Thoracic aorta (tissue), 2 donors: Measurements from ENCODE around the gene SDK1. TPM values are rescaled to one million over a fixed set of nuclear protein-coding genes. Genes with fewer than 3 reads are reported as not detected.
"Not testable (repeated sequence)": the region's sequence is repeated elsewhere in the genome, so short reads cannot be mapped to it uniquely, and the experiment has no call there.

ENCODE experiments used
- ATAC-seq: fragments of 150-250 bp; one replicate; pipeline ENCODE4 v1.8.0; 2017; ENCODE audit warnings: low read depth; ENCODE audit not compliant: insufficient number of reproducible peaks, low FRiP score
- DNase-seq: peaks from one replicate; pipeline ENCODE4 v3.0.0-alpha.2; 2020; ENCODE audit warnings: low spot score
- H3K27ac ChIP-seq, 2 donors: fragments of 200-600 bp; sonication (generic); 1 replicate in 1 of 2; 2 replicates in 1 of 2; pipeline ENCODE4 v1.5.1; 2016; ENCODE audit warnings: mild to moderate bottlenecking in 2 of 2, moderate library complexity in 2 of 2
- H3K27me3 ChIP-seq: fragments of 200-600 bp; sonication (generic); replicated peaks from 2 replicates; pipeline ENCODE4 v1.6.0; 2016; ENCODE audit warnings: mild to moderate bottlenecking; ENCODE audit not compliant: insufficient read depth
- H3K36me3 ChIP-seq: fragments of 200-600 bp; sonication (generic); one replicate; pipeline ENCODE4 v1.5.1; 2016
- H3K4me1 ChIP-seq, 2 donors: fragments of 200-600 bp; sonication (generic); 1 replicate in 1 of 2; 2 replicates in 1 of 2; pipeline versions ENCODE4 v1.5.1 to v1.6.0; 2016; ENCODE audit warnings: low read depth in 2 of 2, mild to moderate bottlenecking in 1 of 2; ENCODE audit not compliant: control insufficient read depth in 1 of 2
- H3K4me3 ChIP-seq: fragments of 200-600 bp; sonication (generic); 2 replicates; pipeline ENCODE4 v1.5.1; 2016; ENCODE audit warnings: mild to moderate bottlenecking
- H3K9me3 ChIP-seq: fragments of 200-600 bp; sonication (generic); 2 replicates; pipeline ENCODE4 v1.5.1; 2016
- total RNA-seq, 2 donors: library from RNA; depleted of rRNA; stranded (reverse); fragments of >200 nt; gene quantifications; one replicate each; pipeline versions ENCODE4 v1.1.0 to v1.2.3, GENCODE V29; 2016
- TF ChIP-seq, protein P1 (sequence below): fragments of 200-600 bp; sonication (generic); IDR thresholded peaks from one replicate; pipeline ENCODE4 v1.5.1; 2019; ENCODE audit warnings: antibody characterized with exemption

The SDK1 gene
- total RNA-seq, 2 donors from 2014 or later, result 27.5 to 29.2 TPM

- no peak for ATAC-seq
- Histone ChIP-seq H3K36me3 (no peaks in the 10 kb centered on the region), H3K4me3 (no peak overlapping the region), H3K9me3 (no peaks in the 10 kb centered on the region), H3K27ac (no peak overlapping the region), H3K27me3 (no peaks in the 10 kb centered on the region), H3K4me1 (no peaks in the 10 kb centered on the region)
- TF ChIP-seq, protein P1, sequence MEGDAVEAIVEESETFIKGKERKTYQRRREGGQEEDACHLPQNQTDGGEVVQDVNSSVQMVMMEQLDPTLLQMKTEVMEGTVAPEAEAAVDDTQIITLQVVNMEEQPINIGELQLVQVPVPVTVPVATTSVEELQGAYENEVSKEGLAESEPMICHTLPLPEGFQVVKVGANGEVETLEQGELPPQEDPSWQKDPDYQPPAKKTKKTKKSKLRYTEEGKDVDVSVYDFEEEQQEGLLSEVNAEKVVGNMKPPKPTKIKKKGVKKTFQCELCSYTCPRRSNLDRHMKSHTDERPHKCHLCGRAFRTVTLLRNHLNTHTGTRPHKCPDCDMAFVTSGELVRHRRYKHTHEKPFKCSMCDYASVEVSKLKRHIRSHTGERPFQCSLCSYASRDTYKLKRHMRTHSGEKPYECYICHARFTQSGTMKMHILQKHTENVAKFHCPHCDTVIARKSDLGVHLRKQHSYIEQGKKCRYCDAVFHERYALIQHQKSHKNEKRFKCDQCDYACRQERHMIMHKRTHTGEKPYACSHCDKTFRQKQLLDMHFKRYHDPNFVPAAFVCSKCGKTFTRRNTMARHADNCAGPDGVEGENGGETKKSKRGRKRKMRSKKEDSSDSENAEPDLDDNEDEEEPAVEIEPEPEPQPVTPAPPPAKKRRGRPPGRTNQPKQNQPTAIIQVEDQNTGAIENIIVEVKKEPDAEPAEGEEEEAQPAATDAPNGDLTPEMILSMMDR, result no peak
- no peak for DNase-seq
Observed at GRCh38 chr7:3705258-3705657, 404.2 kb downstream of the SDK1 start.

DNA sequence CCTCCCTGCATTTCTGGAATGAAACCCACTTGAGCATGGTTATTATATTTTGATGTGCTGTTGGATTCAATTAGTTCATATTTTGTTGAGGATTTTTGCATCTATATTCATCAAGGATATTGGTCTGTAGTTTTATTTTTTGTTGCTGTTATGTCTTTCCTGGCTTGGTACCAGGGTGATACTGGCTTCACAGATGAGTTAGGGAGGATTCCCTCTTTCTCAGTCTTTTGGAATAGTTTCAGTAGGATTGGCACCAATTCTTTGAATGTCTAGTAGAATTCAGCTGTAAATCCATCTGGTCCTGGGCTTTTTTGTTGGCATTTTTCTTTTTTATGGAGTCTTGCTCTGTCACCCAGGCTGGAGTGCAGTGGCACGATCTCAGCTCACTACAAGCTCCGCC lies 405.0 kb downstream of the SDK1 start:
- not testable (repeated sequence) for H3K27ac ChIP-seq, ATAC-seq

DNA sequence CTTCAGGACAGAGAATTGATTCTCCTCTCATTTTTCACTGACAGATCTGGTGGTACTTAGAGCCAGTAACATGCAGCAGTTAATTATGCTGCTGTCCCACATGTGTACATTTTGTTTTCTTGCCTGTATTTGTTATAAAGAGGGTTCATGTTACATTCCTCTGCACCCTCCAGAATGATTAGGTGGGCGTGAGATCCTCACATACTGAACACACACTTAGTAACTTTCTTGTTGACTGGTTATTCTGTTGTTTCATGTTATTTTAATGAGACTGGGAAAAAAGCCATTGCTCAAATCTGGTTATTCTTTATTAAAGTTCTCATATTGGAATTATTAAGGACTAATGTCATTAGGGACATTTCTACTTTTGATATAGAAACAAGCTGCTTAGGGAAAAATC lies 409.1 kb downstream of the SDK1 start:
- H3K9me3 ChIP-seq, result no peaks in the 10 kb centered on the region
- DNase-seq (no peak), ATAC-seq (no peak)
- TF ChIP-seq, protein P1, result no peak
- no peak overlapping the region for H3K27ac ChIP-seq
- H3K36me3 ChIP-seq, result no peaks in the 10 kb centered on the region
- no peaks in the 10 kb centered on the region for H3K27me3 ChIP-seq
- H3K4me3 ChIP-seq, result no peak overlapping the region
- H3K4me1 ChIP-seq, result no peaks in the 10 kb centered on the region

More for the DNA sequence above, 405.0 kb downstream of the SDK1 start:
- H3K4me1 ChIP-seq, H3K4me3 ChIP-seq, H3K27me3 ChIP-seq, H3K36me3 ChIP-seq, H3K9me3 ChIP-seq, DNase-seq: not testable (repeated sequence)

DNA sequence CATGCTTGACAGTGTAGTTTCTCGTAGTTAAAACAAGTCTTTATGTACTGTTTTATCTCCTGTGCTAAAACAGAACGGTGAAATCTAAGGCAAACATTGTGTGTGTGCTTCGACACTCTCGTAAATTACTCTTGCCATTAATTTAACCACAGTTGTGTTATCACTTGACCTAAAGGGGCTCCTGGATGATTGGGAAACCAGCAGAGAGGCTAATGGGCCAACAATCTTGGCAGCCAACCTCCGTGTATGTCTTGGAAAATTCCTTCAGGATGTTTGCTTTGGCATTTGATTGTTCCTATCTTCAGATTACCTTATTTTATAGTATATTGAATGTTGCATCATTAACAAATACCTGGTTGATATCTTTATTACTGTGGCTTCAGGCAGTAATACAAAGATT lies 409.5 kb downstream of the SDK1 start:
- H3K4me1 ChIP-seq, result no peaks in the 10 kb centered on the region
- TF ChIP-seq, protein P1, result no peak
- ATAC-seq (no peak), DNase-seq (no peak)
- H3K36me3 ChIP-seq, result no peaks in the 10 kb centered on the region
- H3K27ac ChIP-seq, result no peak overlapping the region
- no peak overlapping the region for H3K4me3 ChIP-seq
- no peaks in the 10 kb centered on the region for H3K9me3 ChIP-seq
- H3K27me3 ChIP-seq, result no peaks in the 10 kb centered on the region

DNA sequence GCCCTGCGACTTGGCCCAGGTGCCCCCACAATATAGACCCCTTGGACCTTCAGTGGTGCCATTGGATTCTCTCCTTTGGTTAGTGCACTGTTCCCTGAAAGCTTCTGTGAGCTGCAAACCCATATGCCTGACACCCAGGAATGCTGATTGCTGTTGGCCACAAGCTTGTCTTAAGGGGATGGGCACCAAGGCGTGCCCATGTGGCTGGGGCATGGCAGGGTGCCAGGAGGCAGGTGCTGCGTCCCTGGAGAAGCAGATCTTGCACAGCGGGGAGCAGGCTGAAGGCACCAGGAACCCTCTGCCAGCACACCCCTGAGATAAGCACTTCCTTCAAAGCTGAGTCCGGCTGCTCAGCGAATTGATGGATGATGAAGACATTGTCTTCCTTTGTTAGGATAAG lies 411.8 kb downstream of the SDK1 start:
- H3K27ac ChIP-seq, result no peak overlapping the region
- H3K4me3 ChIP-seq, result no peak overlapping the region
- no peaks in the 10 kb centered on the region for H3K4me1 ChIP-seq
- H3K27me3 ChIP-seq, result no peaks in the 10 kb centered on the region
- TF ChIP-seq, protein P1, result no peak
- no peaks in the 10 kb centered on the region for H3K9me3 ChIP-seq
- no peaks in the 10 kb centered on the region for H3K36me3 ChIP-seq
- ATAC-seq, result no peak
- DNase-seq, result no peak

DNA sequence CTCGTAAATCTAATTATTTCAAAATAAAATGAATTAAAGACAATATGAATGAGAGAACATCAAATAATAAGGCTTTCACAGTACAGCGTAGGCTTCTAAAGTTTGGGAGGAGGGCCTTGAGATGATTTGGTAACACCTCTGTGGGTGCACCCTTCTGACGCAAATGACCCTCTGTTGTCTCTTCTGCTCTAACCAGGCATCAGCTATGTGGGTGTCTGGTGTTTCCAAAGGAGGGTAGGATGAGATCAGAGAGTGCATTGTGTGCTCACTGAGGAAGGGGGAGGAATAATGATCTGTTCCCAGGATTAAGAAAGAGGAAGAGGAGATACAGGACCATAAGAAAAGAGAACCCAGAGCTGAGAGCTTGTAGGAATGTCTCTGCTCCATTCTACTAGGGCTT lies 420.4 kb downstream of the SDK1 start:
- H3K4me1 ChIP-seq, result peaks cover 9 to 13% of the 10 kb centered on the region in 2 donors
- no peak overlapping the region for H3K27ac ChIP-seq
- DNase-seq (no peak), ATAC-seq (no peak)
- no peaks in the 10 kb centered on the region for H3K27me3 ChIP-seq
- no peaks in the 10 kb centered on the region for H3K36me3 ChIP-seq
- TF ChIP-seq, protein P1, result no peak
- no peak overlapping the region for H3K4me3 ChIP-seq
- H3K9me3 ChIP-seq, result no peaks in the 10 kb centered on the region
